NCI-H69 (cell line): Measurements from ENCODE around the gene SLC9A8.

ENCODE experiments used
- DNase-seq: peaks from one replicate; lab custom pipeline; 2025; lab: John Stamatoyannopoulos, UW

SLC9A8 gene

GRCh38 chr20:49877386-49877921 is 64.8 kb downstream of the SLC9A8 start:
- peak; percentile 77 for DNase-seq

DNA sequence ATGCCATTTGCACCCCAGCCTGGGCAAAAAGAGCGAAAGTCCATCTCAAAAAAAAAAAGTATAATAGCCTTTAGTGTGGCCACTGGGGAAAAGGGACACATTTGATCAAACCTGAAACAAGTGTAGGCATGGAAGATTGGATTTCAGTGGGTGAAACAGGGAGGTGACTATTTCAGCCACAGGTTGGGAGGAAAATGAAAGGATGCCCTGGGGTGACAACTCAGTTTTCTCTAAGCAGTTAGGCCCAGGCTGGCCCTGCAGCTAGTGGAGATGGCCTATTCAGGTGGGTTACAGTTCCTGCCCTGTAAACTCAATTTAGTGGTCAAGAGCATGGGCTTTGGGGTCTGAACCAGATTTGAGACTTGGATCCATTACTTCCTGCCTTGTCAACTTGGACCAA is 66.3 kb downstream of the SLC9A8 start:
- no peak for DNase-seq

DNA sequence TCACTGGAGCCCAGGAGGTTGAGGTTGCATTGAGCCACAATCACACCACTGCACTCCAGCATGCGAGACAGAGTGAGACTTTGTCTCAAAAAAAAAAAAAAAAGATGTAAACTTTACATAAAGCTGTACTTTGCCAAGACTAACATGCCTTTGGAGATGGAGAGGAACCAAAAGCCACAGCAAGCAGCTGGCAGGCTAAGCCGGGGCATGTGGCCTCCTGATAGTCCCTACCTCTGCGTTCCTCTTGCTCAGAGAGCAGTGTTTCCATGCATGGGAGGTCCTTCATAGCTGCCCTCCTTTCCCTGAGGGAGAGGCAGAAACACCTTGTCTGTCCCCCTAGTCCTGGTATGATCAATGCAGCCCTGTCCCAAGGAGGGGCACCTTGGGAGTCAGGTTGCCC is 67.5 kb downstream of the SLC9A8 start:
- no peak for DNase-seq

DNA sequence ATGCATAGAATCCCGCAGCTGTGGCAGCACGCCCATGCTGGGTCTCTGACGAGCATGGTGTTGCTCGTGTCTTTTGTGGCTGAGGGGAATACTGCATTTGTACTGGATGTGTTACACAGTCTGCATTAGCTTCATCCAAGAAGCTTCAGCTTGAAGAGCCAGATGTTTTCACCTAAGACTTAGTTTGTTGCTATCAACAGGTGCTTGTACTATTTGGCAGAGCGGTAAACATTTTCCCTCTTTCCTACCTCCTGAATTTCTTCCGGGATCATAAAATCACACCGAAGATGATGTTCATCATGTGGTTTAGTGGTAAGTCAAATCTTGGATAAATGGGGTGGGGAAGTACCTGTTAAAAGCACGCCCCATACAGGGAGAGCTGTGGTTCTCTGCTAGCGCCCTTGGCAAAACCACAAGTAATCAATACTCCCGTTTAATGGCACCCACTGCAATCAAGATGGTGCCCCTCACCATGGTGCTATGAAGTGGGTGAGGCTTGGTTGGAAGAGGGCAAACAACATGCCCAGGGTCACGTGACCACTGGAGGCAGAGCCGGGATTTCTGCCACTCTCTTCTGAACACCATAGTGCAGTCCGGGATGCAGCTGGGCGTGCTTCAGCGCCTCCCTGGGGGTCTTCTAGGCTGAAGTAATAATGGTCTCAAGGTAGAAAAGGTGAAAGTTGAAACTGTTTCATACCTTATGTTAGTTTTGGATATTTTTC is 68.3 kb downstream of the SLC9A8 start:
- DNase-seq = no peak

DNA sequence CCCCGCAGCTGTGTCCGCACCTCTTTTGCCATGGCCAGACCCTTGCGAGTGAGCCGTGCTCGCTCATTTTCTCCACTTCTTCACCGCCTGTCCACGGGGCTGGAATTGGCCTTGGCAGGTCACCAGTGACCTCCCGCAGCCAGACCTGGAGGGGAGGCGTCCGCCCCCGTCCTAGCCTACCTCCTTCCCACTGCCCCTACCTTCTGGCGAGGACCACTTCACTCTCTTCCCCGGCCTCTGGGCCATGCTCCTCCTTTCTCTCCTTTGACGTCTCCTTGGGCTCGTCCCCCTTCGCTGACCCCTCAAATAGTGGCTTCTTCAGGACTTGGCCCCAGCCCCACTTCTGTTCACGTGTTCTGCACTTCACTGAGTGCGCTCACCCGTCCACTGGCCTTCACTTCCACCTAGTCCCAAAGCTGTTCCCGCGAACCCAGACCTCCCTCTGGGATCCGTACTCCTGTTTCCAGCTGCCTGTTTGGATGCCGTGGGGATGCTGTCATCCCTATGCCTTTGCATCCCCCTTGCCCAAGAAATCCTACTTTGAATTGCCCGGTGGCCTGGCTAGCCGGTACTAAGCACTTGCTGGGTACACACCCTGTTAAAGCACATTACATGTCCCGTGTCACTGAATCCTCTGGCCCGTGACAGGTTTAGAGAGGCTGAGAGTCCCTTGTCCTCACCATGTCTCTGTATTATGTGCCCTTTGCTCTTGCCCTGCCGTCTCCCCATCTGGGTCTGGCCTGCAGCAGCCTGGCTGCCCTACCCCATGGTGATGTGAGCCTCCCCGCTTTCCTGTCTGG is 69.7 kb downstream of the SLC9A8 start:
- DNase-seq = no peak

- no peak for DNase-seq
These were observed 70.7 kb downstream of the SLC9A8 start for GRCh38 chr20:49883246-49883802.

- DNase-seq = no peak
These were observed 73.1 kb downstream of the SLC9A8 start for GRCh38 chr20:49885558-49886332.

DNA sequence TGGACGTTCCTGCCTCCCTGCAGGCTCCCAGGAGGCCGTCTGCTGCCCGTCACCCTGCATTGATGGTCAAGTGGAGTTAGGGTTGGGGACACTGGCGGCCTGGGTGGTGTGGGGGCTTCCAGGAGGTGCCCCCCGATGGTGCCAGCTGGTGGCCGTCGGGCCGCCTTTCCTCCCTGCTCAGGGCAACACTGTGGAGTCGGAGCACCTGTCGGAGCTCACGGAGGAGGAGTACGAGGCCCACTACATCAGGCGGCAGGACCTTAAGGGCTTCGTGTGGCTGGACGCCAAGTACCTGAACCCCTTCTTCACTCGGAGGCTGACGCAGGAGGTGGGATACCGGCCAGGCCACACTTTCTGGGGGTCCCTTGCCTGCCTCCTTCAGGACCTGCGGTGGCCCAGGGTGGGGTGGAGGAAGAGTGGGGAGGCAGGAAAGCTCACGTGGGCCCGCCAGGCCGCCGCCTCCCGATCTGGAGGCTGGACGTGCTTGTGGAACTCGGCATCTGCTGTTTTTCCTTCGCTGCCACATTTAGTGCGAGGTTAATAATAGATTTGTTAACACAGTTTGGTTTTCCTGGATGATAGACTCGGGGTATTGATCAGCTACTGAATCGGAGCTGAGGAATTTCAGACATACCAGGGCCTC is 74.1 kb downstream of the SLC9A8 start:
- no peak for DNase-seq

- no peak for DNase-seq
These were observed 74.9 kb downstream of the SLC9A8 start for GRCh38 chr20:49887251-49888211.

GRCh38 chr20:49888212-49889000 is 75.8 kb downstream of the SLC9A8 start:
- peak; percentile 52 for DNase-seq

DNA sequence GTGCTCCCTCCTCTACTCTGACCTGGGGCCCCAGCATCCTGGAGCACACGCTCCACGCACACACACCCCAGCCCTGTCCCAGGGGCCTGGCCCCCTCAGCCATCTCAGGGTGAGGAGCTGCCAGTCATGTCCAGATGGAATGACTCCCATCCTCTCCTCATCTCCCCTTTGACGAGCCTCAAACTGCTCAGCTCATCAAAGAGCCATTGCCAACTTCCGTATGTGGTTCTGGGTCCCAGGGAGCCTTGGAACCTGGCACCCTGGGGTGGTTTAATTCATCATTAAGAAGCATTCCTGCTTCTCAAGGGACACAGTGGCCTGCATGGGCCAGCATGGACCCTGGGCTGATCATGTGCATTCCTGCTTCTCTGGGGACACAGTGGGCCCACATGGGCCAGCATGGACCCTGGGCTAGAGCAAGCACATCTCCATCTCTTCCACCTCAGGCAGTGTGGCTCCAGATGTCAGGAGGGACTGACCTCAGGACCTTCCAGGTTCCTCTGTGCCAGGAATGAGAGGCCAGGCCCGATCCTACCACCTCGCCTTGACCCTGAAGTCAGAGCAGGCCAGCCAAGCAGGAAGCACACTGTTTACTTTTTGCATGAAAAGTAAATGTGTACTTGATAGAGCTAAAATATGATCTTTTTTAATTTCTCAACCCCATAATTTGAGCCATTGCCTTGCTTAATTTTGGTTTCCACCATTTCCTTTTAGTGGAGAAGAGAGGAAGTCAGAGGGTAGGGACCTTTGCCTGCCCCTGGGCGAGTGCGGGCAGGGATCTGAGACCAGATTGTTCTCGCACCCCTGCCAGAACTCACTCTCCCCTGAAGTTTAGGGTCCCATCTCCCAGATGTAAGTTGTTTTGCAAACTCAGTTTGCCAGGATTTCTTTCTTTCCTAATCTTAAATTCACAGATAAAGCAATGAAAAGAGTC is 76.6 kb downstream of the SLC9A8 start:
- DNase-seq = no peak

DNA sequence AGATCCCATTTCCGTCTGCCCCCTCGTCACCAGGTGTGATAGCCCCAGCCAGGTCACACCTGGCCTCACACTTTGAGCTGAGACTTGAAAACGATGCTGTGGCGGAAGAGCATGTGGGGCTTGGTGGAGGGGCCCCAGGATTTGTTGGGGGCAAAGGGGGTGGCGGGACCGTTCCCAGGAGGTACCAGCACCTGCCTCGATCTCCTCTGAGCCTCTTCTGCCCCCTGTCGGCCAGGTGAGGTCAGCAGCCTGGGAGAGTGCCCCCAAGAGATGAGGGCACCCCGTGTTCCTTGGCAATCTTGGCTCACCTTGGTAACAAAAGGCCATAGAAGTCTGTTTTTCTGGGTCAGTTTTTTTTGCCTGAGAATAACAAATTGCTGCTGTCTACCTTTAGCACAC is 77.3 kb downstream of the SLC9A8 start:
- DNase-seq = peak; percentile 7

GRCh38 chr20:49890471-49891361 is 78.1 kb downstream of the SLC9A8 start:
- no peak for DNase-seq

DNA sequence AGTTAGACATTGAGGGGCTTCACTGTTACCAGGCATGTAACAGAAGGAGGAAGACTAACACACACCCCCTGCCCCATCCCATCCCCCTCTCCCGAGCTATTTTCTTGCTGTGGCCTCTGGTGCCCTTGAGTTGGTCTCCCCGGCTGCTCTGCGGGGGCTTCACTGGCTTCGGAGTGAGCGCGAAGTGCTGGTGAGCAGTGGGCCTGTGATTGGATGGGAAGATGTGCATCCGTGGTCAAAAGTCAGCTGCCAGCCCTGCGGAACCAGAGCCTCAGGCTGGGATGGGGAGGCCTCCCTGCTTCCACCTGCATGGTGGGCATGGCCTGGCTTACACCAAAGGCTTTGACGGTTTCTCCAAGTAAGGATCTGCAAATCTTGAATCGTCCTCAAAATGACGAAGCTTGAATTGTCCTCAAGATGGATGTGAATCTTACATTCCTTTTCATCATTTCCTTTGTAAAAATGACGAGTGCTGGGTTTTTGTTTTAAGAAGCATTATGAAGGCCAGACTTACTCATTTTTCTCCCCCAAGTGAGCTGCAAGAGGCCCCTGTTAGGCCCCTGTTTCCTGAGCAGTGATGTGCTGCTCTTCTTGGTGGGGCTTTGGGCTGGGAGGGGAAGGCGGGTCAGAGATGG is 79.0 kb downstream of the SLC9A8 start:
- no peak for DNase-seq

GRCh38 chr20:49892260-49892659 is 79.6 kb downstream of the SLC9A8 start:
- DNase-seq = no peak

GRCh38 chr20:49892817-49893216 is 80.2 kb downstream of the SLC9A8 start:
- DNase-seq = no peak
